ENCODE data around the gene DLG1. TPM values are rescaled to one million over a fixed set of nuclear protein-coding genes. Genes with fewer than 3 reads are reported as not detected.

The DLG1 gene
- total RNA-seq, 1 donor from 2014 or later, result 115 TPM

- Histone ChIP-seq H3K27me3 (no peaks in the 10 kb centered on the region), H3K36me3 (no peaks in the 10 kb centered on the region), H3K4me3 (no peak overlapping the region), H3K9me3 (no peaks in the 10 kb centered on the region), H3K4me1 (peaks cover 20% of the 10 kb centered on the region), H3K27ac (no peak overlapping the region)
- TF ChIP-seq POLR2A (IDR thresholded peaks at IDR 0.05), result no peak
- TF ChIP-seq POLR2AphosphoS5 (IDR thresholded peaks at IDR 0.05; ENCODE audit: insufficient read depth in 1 of 2, low read depth in 1 of 2), result no peak
- no peak for TF ChIP-seq CTCF (IDR thresholded peaks at IDR 0.05)
- no peak for DNase-seq (ENCODE audit: extremely low spot score in 2 of 2)
- intact Hi-C loops (cut with DNase I), result loop anchor here (10.0 kb wide), 1 partner anchor 757 kb away; no protein-coding TSS in a partner anchor
Observed at GRCh38 chr3:197302033-197302432, 3.6 kb upstream of the DLG1 start.

DNA sequence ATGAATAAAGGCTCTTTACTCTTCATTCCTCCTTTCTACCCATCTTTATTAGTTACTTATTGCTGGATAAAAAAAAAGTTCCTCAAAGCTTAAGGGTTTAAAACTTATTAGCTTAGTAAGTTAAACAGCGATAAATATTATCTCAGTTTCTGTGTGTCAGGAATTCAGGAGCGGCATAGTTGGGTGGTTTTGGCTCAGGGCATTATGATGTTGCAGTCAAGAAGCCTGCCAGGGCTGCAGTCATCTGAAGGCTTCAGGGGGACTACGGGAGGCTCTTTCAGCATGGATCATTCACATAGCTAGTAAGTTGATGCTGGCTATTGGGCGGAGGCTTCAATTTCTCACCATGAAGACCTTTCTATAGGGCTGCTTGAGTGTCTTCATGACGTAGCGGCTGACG lies 1.9 kb upstream of the DLG1 start:
- DNase-seq (ENCODE audit: extremely low spot score in 2 of 2), result no peak
- Histone ChIP-seq H3K27ac (no peak overlapping the region), H3K4me3 (no peak overlapping the region), H3K27me3 (no peaks in the 10 kb centered on the region), H3K9me3 (no peaks in the 10 kb centered on the region), H3K4me1 (peaks cover 19% of the 10 kb centered on the region), H3K36me3 (no peaks in the 10 kb centered on the region)
- intact Hi-C loops (cut with DNase I), result loop anchor here (10.0 kb wide), 1 partner anchor 756 kb away; no protein-coding TSS in a partner anchor
- TF ChIP-seq CTCF (IDR thresholded peaks at IDR 0.05) (no peak), POLR2AphosphoS5 (IDR thresholded peaks at IDR 0.05; ENCODE audit: insufficient read depth in 1 of 2, low read depth in 1 of 2) (no peak)

- no peaks in the 10 kb centered on the region for H3K9me3 ChIP-seq
- TF ChIP-seq CTCF (IDR thresholded peaks at IDR 0.05), result no peak
- no peak for TF ChIP-seq POLR2A (IDR thresholded peaks at IDR 0.05)
- TF ChIP-seq POLR2AphosphoS5 (IDR thresholded peaks at IDR 0.05; ENCODE audit: insufficient read depth in 1 of 2, low read depth in 1 of 2), result no peak
- intact Hi-C loops (cut with DNase I), result no loop called here
- peaks cover 0 to 6% of the 10 kb centered on the region in 2 donors for H3K36me3 ChIP-seq
- H3K27ac ChIP-seq, result peak overlapping the region; percentile 95
- peaks cover 19% of the 10 kb centered on the region for H3K4me1 ChIP-seq
- H3K27me3 ChIP-seq, result no peaks in the 10 kb centered on the region
- DNase-seq (ENCODE audit: extremely low spot score in 2 of 2), result no peak
- peak overlapping the region; percentile 96 for H3K4me3 ChIP-seq
Observed at GRCh38 chr3:197298945-197299854, 788 bp upstream of the DLG1 start.

DNA sequence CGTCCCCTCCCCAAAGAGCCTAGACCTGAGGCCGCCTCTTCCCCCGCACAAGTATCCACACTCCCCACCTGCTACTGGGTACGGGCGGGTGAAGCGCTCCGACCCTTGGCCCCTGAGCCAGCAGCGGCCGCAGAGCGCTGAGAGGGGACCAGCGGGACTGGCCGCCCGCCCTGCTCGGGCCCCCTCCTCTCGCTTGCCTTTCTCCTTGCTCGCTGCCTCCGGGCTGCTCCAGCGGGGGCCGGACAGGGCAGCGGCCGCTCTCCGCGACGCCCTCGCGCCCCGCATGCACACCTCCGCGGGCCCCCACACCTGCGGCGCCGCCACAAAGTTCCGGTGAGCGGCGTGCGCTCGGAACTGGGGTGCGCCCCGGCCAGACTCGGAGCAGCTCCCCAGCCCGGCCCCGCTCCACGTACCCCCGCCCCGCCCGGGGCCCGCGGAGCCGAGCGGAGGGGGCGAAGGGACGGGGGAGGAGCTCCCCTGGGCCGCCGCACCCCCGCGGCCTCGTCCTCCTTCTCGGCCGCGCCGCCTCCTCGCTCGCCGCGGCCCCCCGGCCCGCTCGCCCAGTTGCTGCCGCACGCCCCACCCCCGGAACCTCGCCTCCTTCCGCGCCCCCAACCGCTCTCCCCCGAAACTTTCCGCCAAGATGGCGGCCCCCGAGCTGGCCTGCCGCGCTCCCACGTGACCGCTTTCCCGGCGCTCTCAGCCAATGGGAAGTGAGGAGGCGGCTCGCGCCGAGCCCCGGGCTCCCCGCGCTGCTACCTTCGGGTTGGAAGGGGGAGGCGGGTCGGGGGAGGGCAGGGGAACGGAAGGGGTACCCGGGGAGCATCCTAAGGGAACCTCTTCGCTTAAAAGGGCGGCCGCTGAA lies 704 bp downstream of the DLG1 start:
- no peak for TF ChIP-seq POLR2A (IDR thresholded peaks at IDR 0.05)
- no peak for TF ChIP-seq CTCF (IDR thresholded peaks at IDR 0.05)
- peak in 1 of 2 donors; percentile 62 for TF ChIP-seq POLR2AphosphoS5 (IDR thresholded peaks at IDR 0.05; ENCODE audit: insufficient read depth in 1 of 2, low read depth in 1 of 2)
- Histone ChIP-seq H3K4me1 (peaks cover 24% of the 10 kb centered on the region), H3K27ac (peak overlapping the region; percentile 95), H3K27me3 (no peaks in the 10 kb centered on the region), H3K36me3 (peaks cover 0 to 6% of the 10 kb centered on the region in 2 donors), H3K9me3 (no peaks in the 10 kb centered on the region), H3K4me3 (peak overlapping the region; percentile 96)
- DNase-seq (ENCODE audit: extremely low spot score in 2 of 2), result no peak
- intact Hi-C loops (cut with DNase I), result no loop called here
